ENCODE measurements around the gene NFIX. TPM values are rescaled to one million over a fixed set of nuclear protein-coding genes. Genes with fewer than 3 reads are reported as not detected.

The NFIX gene
- total and polyA plus RNA-seq, 9 of the 15 experiments (the other 6 are each of a cell fraction or from before 2014, with no cell fraction given) = 0.28 to 26.8 (median 5.4) TPM

GRCh38 chr19:13097463-13098258, 102.4 kb downstream of the NFIX start (continued):
- TF ChIP-seq TFAP4 (CRISPR knock-in tag; IDR thresholded peaks at IDR 0.05; ENCODE audit: borderline replicate concordance) = peak; percentile 60
- TF ChIP-seq CBFA2T2 (conservative IDR thresholded peaks at IDR 0.05) = no peak
- no peak for TF ChIP-seq MXI1 (IDR thresholded peaks at IDR 0.05; ENCODE audit: low read depth, low read length)
- no peak for TF ChIP-seq COPS2 (conservative IDR thresholded peaks at IDR 0.05)
- TF ChIP-seq BHLHE40 (IDR thresholded peaks at IDR 0.05; ENCODE audit: low read length) = peak; percentile 16; the same call in 1 of the 2 replicates
- no peak for TF ChIP-seq RAD21 (CRISPR knock-in tag; conservative IDR thresholded peaks at IDR 0.05 in 1 of 2, IDR thresholded peaks at IDR 0.05 in 1 of 2)
- 0 out of 2 replicates have a peak, but pooled peaks have one; percentile 8 for TF ChIP-seq KAT7 (CRISPR knock-in tag; IDR thresholded peaks at IDR 0.05; ENCODE audit: borderline replicate concordance)
- no peak for TF ChIP-seq NFYB (IDR thresholded peaks at IDR 0.05; ENCODE audit: extremely low read depth, insufficient read length)
- 0 out of 2 replicates have a peak, but pooled peaks have one; percentile 28 for TF ChIP-seq ZNF764 (CRISPR knock-in tag; IDR thresholded peaks at IDR 0.05; ENCODE audit: low read depth)
- TF ChIP-seq ZSCAN32 (CRISPR knock-in tag; IDR thresholded peaks at IDR 0.05) = peak; percentile 72; the same call in 1 of the 2 replicates
- no peak for TF ChIP-seq CEBPZ (IDR thresholded peaks at IDR 0.05; ENCODE audit: borderline replicate concordance, low read depth, low read length)
- TF ChIP-seq STAT5A (IDR thresholded peaks at IDR 0.05; ENCODE audit: borderline replicate concordance, low read length) = no peak
- no peak for TF ChIP-seq BDP1 (IDR thresholded peaks at IDR 0.05; ENCODE audit: insufficient read depth, insufficient read length)
- no peak for TF ChIP-seq ZNF785 (CRISPR knock-in tag; IDR thresholded peaks at IDR 0.05)
- peak; percentile 45; the same call in 1 of the 2 replicates for TF ChIP-seq CGGBP1 (CRISPR knock-in tag; IDR thresholded peaks at IDR 0.05)
- TF ChIP-seq NCOA6 (IDR thresholded peaks at IDR 0.05) = 0 out of 2 replicates have a peak, but pooled peaks have one; percentile 6
- 0 out of 2 replicates have a peak, but pooled peaks have one; percentile 11 for TF ChIP-seq ZHX1 (conservative IDR thresholded peaks at IDR 0.05; ENCODE audit: low read length)
- no peak for TF ChIP-seq SRSF3 (IDR thresholded peaks at IDR 0.05; ENCODE audit: insufficient read depth, low read length)
- TF ChIP-seq FOXJ3 (CRISPR knock-in tag; IDR thresholded peaks at IDR 0.05) = no peak
- TF ChIP-seq ARID1B (IDR thresholded peaks at IDR 0.05) = no peak
- no peak for TF ChIP-seq MAFK (IDR thresholded peaks at IDR 0.05; ENCODE audit: low read length)
